Amniotic epithelial cell (primary cell): ENCODE results near the gene AKAP8L.
A peak's percentile ranks its signal among the peaks of the same experiment; 100 is the strongest.
"Not testable (repeated sequence)": the region's sequence is repeated elsewhere in the genome, so short reads cannot be mapped to it uniquely, and the experiment has no call there.

Experiments used
- DNase-seq: peaks from one replicate; pipeline ENCODE4 v3.0.0-alpha.2; 2010; ENCODE audit warnings: low read depth

Gene AKAP8L

GRCh38 chr19:15352535-15352934, 66.3 kb downstream of the AKAP8L start:
- not testable (repeated sequence) for DNase-seq

GRCh38 chr19:15341328-15341727, 77.5 kb downstream of the AKAP8L start:
- not testable (repeated sequence) for DNase-seq

- peak; percentile 44 for DNase-seq
These were observed 78.7 kb downstream of the AKAP8L start for GRCh38 chr19:15340086-15340485.

GRCh38 chr19:15337202-15337601, 81.6 kb downstream of the AKAP8L start:
- DNase-seq = peak; percentile 40

- not testable (repeated sequence) for DNase-seq
These were observed 82.8 kb downstream of the AKAP8L start for GRCh38 chr19:15335992-15336391.

- DNase-seq = no peak
These were observed 86.3 kb downstream of the AKAP8L start, which contains the start of gene BRD4 for GRCh38 chr19:15332311-15332996. BRD4 (minus strand) TSS chr19:15332539; CDS start chr19:15273099, 59,440 bp downstream.

- DNase-seq = no peak
These were observed 87.1 kb downstream of the AKAP8L start for GRCh38 chr19:15331419-15332310.

GRCh38 chr19:15330801-15331418, 87.9 kb downstream of the AKAP8L start:
- DNase-seq = peak; percentile 78
